GM10266 (cell line): ENCODE measurements around the gene JCAD.

ENCODE experiments used
- DNase-seq: peaks from one replicate; pipeline ENCODE4 v3.0.0; 2012; ENCODE audit errors: extremely low spot score
- CTCF ChIP-seq: IDR thresholded peaks from 2 replicates; pipeline ENCODE4 v1.5.1; 2012; ENCODE audit warnings: mild to moderate bottlenecking, low read depth; ENCODE audit not compliant: control insufficient read depth, insufficient read depth; ENCODE audit errors: missing control alignments

The JCAD gene

GRCh38 chr10:30073767-30074060 is 14.3 kb upstream of the JCAD start:
- no peak for DNase-seq

DNA sequence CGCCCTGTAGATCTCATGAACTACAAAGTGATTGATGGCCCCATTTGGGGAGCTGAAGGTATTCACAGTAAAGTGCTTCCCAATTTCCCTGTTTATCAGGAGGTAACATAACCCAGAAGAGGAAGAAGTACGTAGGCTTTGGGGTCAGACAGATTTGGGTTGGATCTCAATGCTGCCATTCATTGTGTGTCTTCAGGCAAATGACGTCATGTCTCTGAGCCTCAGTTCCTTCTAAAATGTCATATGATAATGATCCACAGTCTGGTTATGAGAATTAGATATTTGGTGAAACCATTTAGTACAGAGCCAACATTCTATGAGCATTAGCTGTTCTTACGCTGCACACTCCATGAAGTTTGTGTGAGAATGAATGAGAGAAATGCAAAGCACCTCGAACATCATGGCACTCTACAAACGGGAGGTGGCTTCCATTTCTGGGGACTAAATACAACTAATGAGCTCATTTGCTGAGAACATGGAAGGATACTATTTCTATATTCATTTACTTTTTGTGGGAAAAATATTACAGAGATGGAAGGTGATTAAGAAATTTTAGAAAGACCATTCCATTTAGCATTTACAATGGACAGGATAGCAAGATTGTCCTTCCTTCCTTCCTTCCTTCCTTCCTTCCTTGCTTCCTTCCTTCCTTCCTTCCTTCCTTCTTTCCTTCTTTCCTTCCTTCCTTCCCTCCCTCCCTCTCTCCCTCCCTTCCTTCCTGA is 13.8 kb upstream of the JCAD start:
- DNase-seq, result no peak
- TF ChIP-seq CTCF, result no peak

More at GRCh38 chr10:30073767-30074060, 14.3 kb upstream of the JCAD start:
- no peak for TF ChIP-seq CTCF

GRCh38 chr10:30072068-30072467 is 12.7 kb upstream of the JCAD start:
- no peak for DNase-seq
- no peak for TF ChIP-seq CTCF

GRCh38 chr10:30070001-30070685 is 10.8 kb upstream of the JCAD start:
- no peak for DNase-seq

GRCh38 chr10:30068492-30069223 is 9.3 kb upstream of the JCAD start:
- no peak for TF ChIP-seq CTCF
- DNase-seq, result no peak

More at GRCh38 chr10:30070001-30070685, 10.8 kb upstream of the JCAD start:
- TF ChIP-seq CTCF, result no peak

- no peak for DNase-seq
- no peak for TF ChIP-seq CTCF
Measured at GRCh38 chr10:30063099-30063498, 3.7 kb upstream of the JCAD start.

GRCh38 chr10:30062582-30062981 is 3.2 kb upstream of the JCAD start:
- DNase-seq, result no peak
- TF ChIP-seq CTCF, result no peak
